Measurements from ENCODE around the gene ABHD17A.
"Not testable (repeated sequence)": the region's sequence is repeated elsewhere in the genome, so short reads cannot be mapped to it uniquely, and the experiment has no call there.

The ABHD17A gene

DNA sequence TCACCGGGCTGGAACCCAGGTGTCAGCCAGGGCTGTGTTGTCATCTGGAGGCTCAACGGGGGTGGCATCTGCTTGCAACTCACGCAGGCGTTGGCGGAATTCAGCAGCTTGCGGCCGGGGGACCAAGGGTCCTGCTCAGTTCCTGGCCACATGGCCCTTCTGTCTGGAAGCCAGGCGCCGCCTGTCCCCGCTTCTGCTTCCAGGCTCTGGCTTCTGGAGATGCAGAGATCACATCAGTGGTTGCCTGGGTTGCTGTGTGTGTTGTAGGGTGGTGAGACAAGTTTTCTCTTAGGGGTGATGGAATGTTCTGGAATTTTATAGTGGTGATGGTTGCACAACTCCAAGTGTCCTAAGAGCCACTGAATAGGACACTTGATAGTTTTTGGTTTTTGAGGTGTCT lies 24.9 kb upstream of the ABHD17A start:
- DNase-seq (ENCODE audit: low read depth, low spot score): no peak

DNA sequence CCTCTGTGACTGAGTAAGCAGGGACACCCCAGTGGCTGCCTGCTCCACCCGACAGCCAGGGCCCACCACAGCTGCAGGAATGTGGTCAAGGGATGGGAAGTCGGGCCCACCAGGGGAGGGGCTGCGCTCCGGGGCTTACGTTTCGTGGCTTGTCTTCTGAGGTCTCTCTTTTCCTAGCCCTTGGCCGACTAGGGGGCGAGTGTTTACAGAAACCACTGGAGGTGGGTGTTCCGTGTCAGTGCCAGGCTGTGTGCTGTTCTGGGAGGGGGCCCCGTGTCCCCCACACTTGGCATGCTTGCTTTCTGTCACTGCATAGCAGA lies 24.4 kb upstream of the ABHD17A start:
- DNase-seq (ENCODE audit: low read depth, low spot score): no peak

DNA sequence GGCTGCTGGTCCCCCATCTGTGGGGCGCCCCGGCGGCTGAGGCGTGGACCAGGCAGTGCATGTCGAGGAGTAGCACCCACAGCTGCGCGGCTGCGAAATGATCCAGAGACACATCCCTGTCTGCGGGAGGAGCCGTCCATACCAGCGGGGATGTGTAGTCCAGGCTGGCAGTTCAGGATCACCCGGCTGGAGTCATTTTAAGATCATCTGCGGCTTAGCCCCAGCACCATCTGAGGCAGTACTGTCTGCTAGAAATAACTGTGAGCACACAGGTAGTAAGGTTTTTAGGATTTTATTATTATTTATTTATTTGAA lies 23.0 kb upstream of the ABHD17A start:
- DNase-seq (ENCODE audit: low read depth, low spot score): no peak

DNA sequence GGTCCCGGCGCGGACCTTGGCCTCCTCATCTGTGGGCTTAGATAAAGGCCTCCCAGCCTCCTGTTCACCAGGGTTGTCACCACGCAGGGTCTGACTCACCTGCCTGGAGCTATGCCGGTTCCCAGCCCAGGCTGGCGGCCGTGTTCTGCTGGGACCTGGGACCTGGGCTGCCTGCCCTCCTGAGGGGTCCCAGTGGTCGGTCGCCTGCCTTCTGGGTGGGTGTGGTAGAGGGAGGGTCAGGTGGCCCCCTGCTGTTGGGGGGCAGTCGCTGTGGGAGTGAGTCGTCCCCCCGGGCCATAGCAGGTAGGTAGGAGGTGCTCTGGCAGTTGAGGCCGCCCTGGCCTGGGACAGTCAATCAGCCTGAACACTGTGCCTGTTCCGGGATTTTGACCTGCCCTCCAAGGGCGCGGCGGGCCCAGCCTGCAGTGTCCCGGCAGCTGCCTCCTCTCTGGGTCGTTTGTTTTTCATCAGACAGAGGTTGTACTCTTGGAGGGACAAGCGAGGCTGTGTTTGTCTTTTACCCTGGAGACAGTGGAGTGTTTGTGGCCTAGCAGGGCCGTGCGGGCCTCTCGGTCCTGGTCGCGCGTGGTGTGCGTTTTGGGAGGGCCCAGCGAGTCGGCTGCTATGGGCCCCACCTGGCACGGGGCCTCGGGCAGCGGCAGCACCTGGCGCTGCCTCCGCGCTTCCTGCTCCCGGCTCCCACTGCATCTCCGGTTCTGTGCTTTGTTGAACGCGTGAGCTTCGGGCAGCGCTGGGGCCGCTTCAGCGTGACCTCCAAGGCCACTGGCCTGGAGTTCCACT lies 22.5 kb upstream of the ABHD17A start:
- DNase-seq (ENCODE audit: low read depth, low spot score): no peak

DNA sequence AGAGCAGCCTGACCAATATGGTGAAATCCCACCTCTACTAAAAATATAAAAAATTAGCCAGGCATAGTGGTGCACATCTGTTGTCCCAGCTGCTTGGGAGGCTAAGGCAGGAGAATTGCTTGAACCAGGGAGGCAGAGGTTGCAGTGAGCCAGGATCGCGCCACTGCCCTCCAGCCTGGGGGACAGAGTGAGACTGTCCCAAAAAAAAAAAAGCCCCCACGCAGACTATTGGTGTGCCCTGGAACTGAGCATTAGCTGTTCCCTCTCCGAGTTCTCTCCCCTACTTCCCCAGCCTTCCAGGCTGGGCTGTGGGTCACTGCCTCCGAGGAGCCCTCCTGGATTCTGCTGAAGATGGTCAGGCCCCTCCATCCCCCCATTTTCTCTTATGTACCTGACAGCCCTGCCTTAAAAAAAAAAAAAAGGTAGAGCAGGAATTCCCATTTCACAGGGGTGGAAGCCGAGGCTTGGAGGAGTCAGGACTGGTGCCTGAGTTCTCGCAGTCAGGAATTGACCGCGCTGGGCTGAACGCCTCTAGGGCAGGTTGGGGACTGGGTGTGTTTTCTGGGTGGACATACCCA lies 21.8 kb upstream of the ABHD17A start:
- DNase-seq (ENCODE audit: low read depth, low spot score): no peak

DNA sequence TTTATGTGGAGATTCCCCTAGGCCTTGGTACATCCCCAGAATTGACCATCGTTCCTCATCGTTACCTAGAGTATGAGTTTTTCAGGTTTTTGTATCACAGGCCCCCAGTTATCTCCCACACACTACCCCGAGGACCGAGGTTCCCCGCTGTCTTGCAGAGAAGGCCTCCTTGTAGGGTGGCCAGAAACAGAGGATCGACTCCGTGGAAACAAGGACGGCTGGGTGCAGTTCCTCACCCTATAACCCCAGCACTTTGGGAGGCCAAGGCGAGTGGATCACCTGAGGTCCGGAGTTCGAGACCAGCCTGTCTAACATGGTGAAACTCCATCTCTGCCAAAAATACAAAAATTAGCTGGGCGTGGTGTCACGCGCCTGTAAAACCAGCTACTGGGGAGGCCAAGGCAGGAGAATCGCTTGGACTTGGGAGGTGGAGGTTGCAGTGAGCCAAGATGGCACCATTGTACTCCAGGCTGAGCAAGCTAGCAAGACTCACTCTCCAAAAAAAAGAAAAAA lies 20.6 kb upstream of the ABHD17A start:
- no peak for DNase-seq (ENCODE audit: low read depth, low spot score)

DNA sequence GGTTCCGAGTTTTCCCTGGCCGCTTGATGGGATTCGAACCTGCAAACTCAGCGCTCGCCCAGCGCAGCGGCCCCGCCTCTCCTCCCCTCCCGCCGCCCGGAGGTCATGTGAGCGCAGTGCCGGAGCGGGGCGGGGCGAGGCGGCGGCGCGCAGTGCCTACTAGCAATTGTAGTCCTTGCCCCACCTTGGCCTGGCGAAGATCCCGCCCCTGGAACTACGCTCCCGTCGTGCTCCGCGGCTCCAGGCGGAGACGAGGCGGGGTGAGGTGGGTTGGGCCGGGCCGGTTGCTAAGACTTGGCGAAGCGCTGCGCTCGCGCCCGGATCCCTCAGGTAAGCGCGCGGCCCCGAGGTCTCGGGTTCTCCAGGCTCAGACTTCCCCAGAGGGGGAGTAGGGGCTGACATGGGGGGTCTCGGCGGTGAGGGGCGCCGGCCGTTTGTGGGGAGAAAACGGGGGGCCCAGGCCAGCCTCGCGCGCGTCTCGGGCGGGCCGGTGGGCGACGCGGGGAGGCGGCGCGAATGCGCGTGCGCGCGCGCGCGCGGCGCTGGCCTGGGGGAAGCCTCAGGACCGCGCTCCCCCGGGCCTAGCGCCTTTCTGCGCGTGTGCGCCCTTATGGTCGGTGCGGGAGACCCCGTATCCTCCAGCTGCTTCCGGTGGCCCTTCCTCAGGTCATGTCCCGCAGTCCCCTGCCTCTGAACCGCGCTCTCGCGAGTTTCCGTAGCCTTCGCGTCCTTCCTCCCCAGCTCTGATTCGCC lies 20.0 kb upstream of the ABHD17A start, which contains the start of the genes ADAT3 and SCAMP4:
Gene ADAT3 (plus strand): TSS at position 290 of the 753 bp plus-strand sequence. CDS start 6,649 bp downstream, outside the sequence.
Gene SCAMP4 (plus strand): TSS at position 290 of the 753 bp plus-strand sequence. CDS start 9,621 bp downstream, outside the sequence.
- peak; percentile 96 for DNase-seq (ENCODE audit: low read depth, low spot score)

DNA sequence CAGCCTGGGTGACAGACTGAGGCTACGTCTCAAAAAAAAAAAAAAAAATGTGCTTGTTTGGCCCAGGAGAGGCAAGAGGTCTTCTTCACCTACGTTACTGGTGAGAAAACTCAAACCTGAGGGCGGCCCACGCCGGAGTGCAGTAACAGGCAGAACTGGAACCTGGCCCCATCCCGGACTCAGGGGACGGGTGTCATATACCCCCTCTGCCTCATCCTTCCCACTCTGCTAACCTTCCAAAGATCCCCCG lies 19.5 kb upstream of the ABHD17A start:
- no peak for DNase-seq (ENCODE audit: low read depth, low spot score)

DNA sequence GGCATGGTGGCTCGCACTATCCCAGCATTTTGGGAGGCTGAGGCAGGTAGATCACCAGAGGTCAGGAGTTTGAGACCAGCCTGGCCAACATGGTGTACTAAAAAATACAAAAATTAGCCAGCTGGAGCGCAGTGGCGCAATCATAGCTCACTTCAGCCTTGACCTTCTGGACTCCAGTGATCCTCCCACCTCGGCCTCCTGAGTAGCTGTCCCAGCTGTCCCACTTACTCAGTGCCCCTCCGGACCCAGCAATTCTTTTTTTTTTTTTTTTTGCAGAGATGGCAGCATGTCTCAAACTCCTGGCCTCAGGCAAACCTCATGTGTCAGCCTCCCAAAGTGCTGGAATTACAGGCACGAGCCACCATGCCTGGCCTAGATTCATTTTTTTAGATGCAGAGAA lies 17.6 kb upstream of the ABHD17A start:
- DNase-seq (ENCODE audit: low read depth, low spot score): no peak

DNA sequence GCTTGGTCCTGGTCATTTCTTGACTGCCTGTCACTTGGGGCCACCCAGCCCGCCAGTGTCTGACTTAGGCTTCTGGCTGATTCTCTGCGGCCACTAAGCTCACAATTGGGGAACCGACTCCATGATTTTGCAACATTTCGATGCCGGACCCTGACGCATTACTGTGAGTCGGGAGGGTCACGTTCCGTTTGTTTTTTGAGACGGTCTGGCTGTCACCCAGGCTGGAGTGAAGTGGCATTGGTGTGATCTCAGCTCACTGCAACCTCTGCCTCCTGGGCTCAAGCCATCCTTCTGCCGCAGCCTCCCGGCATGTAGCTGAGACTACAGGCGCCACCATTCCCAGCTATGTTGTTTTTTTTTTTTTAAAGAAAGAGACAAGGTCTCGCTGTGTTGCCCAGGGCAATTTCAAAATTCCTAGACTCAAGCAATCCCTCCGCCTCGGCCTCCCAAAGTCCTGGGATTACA lies 16.7 kb upstream of the ABHD17A start:
- no peak for DNase-seq (ENCODE audit: low read depth, low spot score)

DNA sequence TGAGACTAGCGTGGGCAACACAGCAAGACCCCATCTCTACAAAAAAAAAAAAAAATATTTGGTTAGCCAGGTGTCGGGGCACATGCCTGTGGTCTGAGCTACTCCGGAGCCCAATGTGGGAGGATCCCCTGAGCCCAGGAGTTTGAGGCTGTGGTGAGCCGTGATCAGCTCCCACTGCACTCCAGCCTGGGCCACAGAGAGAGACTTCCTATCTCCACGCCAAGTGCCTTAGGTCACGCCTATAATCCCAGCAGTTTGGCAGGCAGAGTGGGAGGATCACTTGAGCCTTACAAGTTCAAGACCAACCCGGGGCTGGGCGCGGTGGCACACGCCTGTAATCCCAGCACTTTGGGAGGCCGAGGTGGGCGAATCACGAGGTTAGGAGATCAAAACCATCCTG lies 11.2 kb upstream of the ABHD17A start:
- DNase-seq (ENCODE audit: low read depth, low spot score): no peak

DNA sequence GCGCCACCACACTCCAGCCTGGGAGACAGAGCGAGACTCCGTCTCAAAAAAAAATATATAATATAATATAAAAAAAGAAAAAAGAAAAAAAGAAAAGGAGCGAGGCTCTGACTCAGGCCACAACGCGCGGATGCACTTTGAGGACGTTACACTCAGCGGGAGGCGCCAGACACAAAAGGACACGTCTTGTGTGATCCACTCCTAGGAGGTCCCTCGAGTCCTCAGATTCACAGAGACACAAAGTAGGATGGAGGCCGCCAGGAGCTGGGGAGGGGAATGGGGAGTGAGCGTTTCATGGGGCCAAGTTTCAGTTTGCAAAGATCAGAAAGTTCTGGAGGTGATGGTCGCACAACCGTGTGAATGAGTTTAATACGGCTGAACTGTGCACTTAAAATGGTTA lies 8.5 kb upstream of the ABHD17A start:
- DNase-seq (ENCODE audit: low read depth, low spot score): no peak

DNA sequence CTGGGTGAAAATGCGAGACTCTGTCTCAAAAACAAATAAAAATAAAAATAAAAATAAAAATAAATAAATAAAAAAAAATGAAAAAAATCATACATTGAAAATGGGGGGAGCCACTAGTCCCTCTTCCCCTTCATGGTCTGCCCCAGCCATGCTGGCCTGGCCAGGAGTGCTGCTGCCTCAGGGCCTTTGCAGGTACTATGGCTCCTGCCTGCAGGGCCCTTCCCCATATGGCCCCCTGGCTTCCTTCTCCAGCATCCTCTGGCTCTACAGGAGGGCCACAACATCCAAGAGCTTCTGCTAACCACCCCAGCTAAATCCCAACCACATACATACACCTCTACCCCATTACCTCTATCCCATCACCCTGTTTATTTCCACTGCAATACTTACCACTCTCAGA lies 4.6 kb upstream of the ABHD17A start:
- DNase-seq (ENCODE audit: low read depth, low spot score): no peak

DNA sequence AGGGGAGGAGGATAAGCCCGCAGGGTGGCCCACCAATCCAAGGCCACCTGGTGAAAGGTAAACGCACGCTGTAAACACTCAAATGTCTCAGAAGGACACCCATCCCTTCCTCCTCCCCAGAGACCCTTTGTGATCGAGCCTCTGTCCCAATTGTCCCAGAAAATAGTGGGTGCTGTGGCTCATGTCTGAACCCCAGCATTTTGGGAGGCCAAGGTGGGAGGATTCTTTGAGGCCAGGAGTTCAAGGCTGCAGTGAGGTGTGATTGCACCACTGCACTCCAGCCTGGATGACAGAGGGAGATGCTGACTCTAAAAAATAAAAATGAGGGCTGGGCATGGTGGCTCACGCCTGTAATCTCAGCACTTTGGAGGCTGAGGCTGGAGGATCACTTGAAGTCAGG lies 3.1 kb upstream of the ABHD17A start:
- DNase-seq (ENCODE audit: low read depth, low spot score): no peak

DNA sequence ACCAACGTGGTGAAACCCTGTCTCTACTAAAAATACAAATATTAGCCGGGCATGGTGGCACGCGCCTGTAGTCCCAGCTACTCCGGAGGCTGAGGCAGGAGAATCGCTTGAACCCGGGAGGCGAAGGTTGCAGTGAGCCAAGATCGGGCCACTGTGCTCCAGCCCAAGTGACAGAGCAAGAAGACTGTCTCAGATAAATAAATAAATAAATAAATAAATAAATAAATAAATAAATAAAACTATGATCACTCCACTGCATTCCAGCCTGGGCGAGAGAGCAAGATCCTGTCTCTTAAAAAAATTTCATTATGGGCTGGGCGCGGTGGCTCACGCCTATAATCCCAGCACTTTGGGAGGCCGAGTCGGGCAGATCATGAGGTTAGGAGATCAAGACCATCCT lies 1.1 kb upstream of the ABHD17A start:
- not testable (repeated sequence) for DNase-seq (ENCODE audit: low read depth, low spot score)

DNA sequence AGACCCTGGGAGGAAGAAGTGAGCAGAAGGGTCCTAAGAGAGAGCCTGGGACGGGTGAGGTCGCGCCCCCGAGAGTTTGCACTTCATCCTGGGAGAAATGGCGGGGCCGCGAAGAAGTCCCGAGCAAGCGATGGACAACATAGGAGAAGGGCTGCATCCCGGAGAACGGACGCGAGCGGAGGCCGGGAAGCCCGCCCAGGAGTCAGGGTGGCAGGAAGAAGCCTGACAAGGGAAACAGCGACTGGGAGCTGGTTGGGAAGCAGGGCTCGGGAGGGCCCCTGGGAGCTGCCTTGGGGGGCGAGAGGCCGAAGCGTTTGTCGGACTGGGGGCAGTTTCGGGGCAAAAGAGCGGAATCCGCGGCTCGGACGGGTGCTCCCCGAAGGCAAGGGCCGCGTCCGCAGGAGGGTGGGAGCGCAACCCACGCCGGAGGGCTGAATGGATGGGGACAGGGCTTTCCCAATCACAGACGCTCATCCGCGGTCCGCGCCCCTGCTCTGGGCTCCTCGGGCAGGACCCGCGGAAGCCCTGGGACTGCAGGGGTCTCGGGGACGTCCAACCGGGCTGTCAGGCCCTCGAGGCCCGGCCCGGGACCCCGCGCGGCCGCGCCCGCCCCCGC lies 469 bp downstream of the ABHD17A start:
- DNase-seq (ENCODE audit: low read depth, low spot score): no peak

DNA sequence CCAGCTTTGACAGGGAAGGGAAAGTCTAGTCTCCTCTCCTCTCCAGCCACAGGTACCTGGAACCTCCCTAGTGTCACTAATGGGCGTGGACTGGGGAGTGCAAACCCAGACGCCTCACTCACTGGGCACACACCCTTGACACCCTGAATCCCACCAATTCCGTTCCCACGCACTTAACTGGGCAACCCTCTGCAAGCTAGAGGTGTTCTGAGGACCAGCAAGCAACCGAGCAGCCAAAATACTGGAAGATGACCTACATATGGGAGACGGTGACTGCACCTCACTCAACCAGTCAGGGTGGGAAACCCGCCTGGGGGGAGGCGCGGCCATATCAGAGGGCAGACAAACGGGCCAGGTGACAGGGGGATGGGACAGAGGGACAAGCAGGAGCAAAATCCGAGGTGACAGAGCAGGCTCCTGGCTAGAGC lies 991 bp downstream of the ABHD17A start:
- DNase-seq (ENCODE audit: low read depth, low spot score): no peak

DNA sequence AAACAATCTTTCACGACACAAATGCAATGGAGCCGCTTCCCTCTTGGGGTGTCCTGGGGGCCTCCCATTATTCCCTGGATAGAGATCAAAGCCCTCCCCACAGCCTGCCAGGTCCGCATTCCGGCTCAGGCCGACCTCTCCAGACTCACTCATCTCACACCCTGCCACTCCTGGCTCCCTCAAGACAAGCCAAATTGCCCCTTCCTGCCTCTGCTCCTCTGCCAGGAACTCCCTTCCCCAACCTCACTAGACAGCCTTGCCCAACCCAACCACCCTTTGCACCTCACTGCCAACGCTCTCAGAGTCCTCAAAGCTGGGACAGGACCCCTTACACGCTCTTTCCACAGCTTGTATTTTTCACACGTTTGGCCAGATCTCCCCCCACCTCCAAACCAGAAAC lies 1.5 kb downstream of the ABHD17A start:
- DNase-seq (ENCODE audit: low read depth, low spot score): no peak

DNA sequence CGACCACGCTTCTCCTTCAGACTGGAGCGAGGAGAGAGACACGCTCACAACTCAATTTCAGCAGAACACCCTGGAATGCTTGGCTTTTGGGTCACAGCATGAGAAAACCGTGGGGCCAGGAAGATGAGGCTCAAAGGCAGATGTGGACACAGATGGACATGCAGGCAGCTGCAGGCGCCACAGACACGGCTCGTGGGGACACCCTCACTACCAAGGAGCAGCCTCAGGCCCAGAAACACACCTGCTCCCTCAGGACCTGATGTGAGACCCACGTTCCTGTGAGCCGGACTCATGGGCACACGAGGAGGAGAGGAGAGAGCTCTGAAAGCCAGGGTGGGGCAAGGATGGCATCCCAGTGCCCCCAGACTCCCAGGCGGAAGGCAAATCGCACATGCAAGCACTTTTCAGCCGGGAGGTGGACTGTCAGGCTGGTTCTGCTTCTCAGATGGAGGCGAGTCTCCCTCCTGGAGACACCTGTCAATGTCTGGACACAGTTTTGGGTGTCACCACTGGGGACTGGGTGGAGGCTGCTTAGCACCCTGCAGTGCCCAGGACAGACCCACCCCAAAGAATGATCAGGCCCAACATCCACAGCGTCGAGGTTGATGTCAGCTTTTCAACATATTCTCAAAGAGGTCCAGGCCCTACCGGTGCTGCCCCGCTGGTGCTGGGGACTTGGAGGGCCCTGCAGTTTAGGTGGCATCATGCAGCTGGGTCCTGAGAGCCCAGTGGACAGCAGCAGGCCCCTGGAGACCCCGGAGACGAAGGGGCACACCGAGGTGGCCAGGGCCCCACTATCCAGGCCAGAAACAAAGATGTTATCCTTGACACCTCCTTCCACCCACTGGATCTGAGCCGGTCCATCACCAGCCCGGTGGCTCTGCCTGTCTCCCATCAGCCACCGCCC lies 2.3 kb downstream of the ABHD17A start:
- no peak for DNase-seq (ENCODE audit: low read depth, low spot score)

DNA sequence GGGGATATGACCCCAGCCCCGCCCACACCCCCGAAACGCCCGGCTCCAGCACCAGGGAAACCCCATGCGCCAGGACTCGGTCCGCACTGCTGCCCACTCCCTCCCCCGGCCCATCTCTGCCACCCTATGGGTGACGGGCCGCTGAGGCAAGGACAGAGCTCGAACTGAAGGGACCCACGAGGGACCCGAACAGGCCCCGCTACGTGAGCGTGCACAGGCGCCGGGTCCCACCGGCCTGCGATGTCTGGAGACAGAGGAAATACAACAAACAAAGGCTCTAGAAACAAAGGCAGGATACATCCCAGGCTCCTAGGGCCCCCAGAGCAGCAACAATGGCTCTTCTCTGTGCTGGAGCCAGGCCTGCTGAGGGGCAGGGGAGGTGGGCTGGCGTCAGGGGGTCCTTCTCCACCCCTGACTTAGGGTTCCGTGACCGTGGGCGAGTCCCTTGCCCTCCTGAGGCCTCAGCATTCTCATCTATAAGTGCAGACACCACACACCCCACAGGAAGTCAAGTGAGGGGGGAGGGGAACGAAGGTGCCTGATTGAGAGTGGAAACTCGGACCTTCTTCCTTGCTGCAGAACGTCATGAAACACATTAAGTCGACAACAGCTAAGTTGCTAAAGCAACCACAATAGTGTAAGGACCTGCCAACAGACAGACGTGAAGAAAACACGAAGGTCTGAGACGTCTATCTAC lies 3.1 kb downstream of the ABHD17A start:
- DNase-seq (ENCODE audit: low read depth, low spot score): no peak
